K562 (cell line): ENCODE data around the gene TTK. TPM values are rescaled to one million over a fixed set of nuclear protein-coding genes. Genes with fewer than 3 reads are reported as not detected.
A peak's percentile ranks its signal among the peaks of the same experiment; 100 is the strongest.

ENCODE experiments used
- BRD9 ChIP-seq: fragments of 450-650 bp; IDR thresholded peaks from 2 replicates; pipeline ENCODE4 v1.6.1; 2018; ENCODE audit warnings: low read depth; ENCODE audit not compliant: partially characterized antibody
- C11orf30 ChIP-seq: fragments of 450-650 bp; IDR thresholded peaks from 2 replicates; pipeline ENCODE4 v1.6.1; 2016; ENCODE audit warnings: low read depth, mild to moderate bottlenecking
- EGR1 ChIP-seq: fragments of 450-650 bp; conservative IDR thresholded peaks from 2 replicates; pipeline ENCODE4 v1.6.1; 2017; ENCODE audit warnings: mild to moderate bottlenecking
- ETV1 ChIP-seq: fragments of 450-650 bp; conservative IDR thresholded peaks from 2 replicates; pipeline ENCODE4 v1.6.1; 2016; ENCODE audit warnings: missing genetic modification characterization, control low read depth, low read depth, missing compliant biosample characterization
- FOXM1 ChIP-seq, 2 experiments: fragments of 450-650 bp in 1 of 2; sonication (generic) in 1 of 2; formaldehyde crosslinking in 1 of 2; IDR thresholded peaks; 2 replicates each; pipeline versions ENCODE4 v1.6.1 to v1.9.0; 2017 to 2022; ENCODE audit warnings: low read depth in 2 of 2, mild to moderate bottlenecking in 2 of 2, missing genetic modification reagents in 1 of 2, moderate library complexity in 1 of 2
- HMGN3 ChIP-seq: IDR thresholded peaks from 2 replicates; pipeline ENCODE4 v1.6.1; 2011; ENCODE audit warnings: borderline replicate concordance, low read depth, mild to moderate bottlenecking, mixed read lengths, low read length; ENCODE audit not compliant: insufficient read length; ENCODE audit errors: extremely low read depth
- MXI1 ChIP-seq: IDR thresholded peaks from 2 replicates; pipeline ENCODE4 v1.6.1; 2011; ENCODE audit warnings: low read depth, mild to moderate bottlenecking, improper control_type of control experiment, low read length
- NFYB ChIP-seq: IDR thresholded peaks from 2 replicates; pipeline ENCODE4 v1.6.1; 2011; ENCODE audit warnings: mild to moderate bottlenecking, moderate library complexity; ENCODE audit not compliant: insufficient read length; ENCODE audit errors: extremely low read depth
- POLR2B ChIP-seq: fragments of 450-650 bp; IDR thresholded peaks from 2 replicates; pipeline ENCODE4 v1.6.1; 2018; ENCODE audit warnings: low read depth; ENCODE audit not compliant: partially characterized antibody
- RB1 ChIP-seq: fragments of 450-650 bp; IDR thresholded peaks from 2 replicates; pipeline ENCODE4 v1.6.1; 2017; ENCODE audit warnings: low read depth, mild to moderate bottlenecking
- RBFOX2 ChIP-seq: fragments of 200-400 bp; formaldehyde crosslinking; IDR thresholded peaks from 2 replicates; pipeline ENCODE4 v1.6.1; 2017; ENCODE audit warnings: low read depth, mild to moderate bottlenecking, low read length, moderate library complexity
- RBM25 ChIP-seq: fragments of 200-400 bp; formaldehyde crosslinking; IDR thresholded peaks from 2 replicates; pipeline ENCODE4 v1.6.1; 2018; ENCODE audit warnings: low read length, low read depth, moderate library complexity; ENCODE audit not compliant: severe bottlenecking
- SMARCA5 ChIP-seq: fragments of 450-650 bp; IDR thresholded peaks from 2 replicates; pipeline ENCODE4 v1.6.1; 2016
- ZBTB9 ChIP-seq: fragments of 450-650 bp; formaldehyde crosslinking; IDR thresholded peaks from 2 replicates; pipeline ENCODE4 v1.4.0; 2020; ENCODE audit warnings: mild to moderate bottlenecking, moderate library complexity
- ZC3H11A ChIP-seq: IDR thresholded peaks from 2 replicates; pipeline ENCODE4 v1.6.1; 2012; ENCODE audit warnings: low read depth, low read length, improper control_type of control experiment
- ZKSCAN1 ChIP-seq: fragments of 150-350 bp; IDR thresholded peaks from 2 replicates; pipeline ENCODE4 v1.6.1; 2016; ENCODE audit warnings: low read depth, low read length
- ZNF146 ChIP-seq: IDR thresholded peaks from one replicate; pipeline ENCODE4 v1.6.1; 2018; ENCODE audit warnings: missing compliant biosample characterization; ENCODE audit not compliant: unreplicated experiment
- ZNF174 ChIP-seq: fragments of 250-450 bp; sonication (Bioruptor Pico); IDR thresholded peaks from 2 replicates; pipeline ENCODE4 v1.4.0; 2020; ENCODE audit warnings: mild to moderate bottlenecking
- ZNF584 ChIP-seq: fragments of 200-800 bp; sonication (Bioruptor generic); IDR thresholded peaks from 2 replicates; pipeline ENCODE4 v1.6.1; 2016; ENCODE audit warnings: low read depth, mild to moderate bottlenecking, missing genetic modification characterization, missing compliant biosample characterization
- ZNF655 ChIP-seq: fragments of 250-450 bp; sonication (Bioruptor Pico); IDR thresholded peaks from 2 replicates; pipeline ENCODE4 v1.5.0; 2021
- polyA plus RNA-seq, 8 experiments: library from polyadenylated mRNA; depleted of rRNA in 4 of 8; stranded (reverse) in 5 of 8; unstranded in 3 of 8; fragments of >200 nt; fragmentation: Nextera tagmentation in 2 of 8; fragmentation: Illumina TruSeq in 1 of 8; extraction: Ambion mirVana in 2 of 8; extraction: Trizol in 1 of 8; gene quantifications; 2 replicates each; pipeline versions ENCODE4 v1.2.1 to v1.2.3, GENCODE V29; 2011 to 2014; ENCODE audit warnings: inconsistent platforms in 1 of 8, missing spikeins in 1 of 8
- total RNA-seq, 7 experiments: library from RNA; depleted of rRNA in 6 of 7; stranded (reverse); fragments of >200 nt in 6 of 7; fragmentation: Illumina TruSeq in 2 of 7; extraction: Trizol in 2 of 7; gene quantifications; 2 replicates each; pipeline versions ENCODE4 v1.2.1 to v1.2.3, GENCODE V29; 2011 to 2021; ENCODE audit warnings: low replicate concordance in 1 of 7
- TF ChIP-seq, protein P1 (sequence below): fragments of 250-450 bp; sonication (Bioruptor Pico); IDR thresholded peaks from 2 replicates; pipeline ENCODE4 v1.4.0; 2020; ENCODE audit warnings: mild to moderate bottlenecking
- TF ChIP-seq, protein P2 (sequence below): fragments of 200-800 bp; sonication (Bioruptor generic); IDR thresholded peaks from 2 replicates; pipeline ENCODE4 v1.6.1; 2017; ENCODE audit warnings: missing genetic modification characterization, missing compliant biosample characterization

TTK gene
- total and polyA plus RNA-seq, 9 of the 15 experiments (the other 6 are each of a cell fraction or from before 2014, with no cell fraction given) = 32.7 to 58.9 (median 52.8) TPM

DNA sequence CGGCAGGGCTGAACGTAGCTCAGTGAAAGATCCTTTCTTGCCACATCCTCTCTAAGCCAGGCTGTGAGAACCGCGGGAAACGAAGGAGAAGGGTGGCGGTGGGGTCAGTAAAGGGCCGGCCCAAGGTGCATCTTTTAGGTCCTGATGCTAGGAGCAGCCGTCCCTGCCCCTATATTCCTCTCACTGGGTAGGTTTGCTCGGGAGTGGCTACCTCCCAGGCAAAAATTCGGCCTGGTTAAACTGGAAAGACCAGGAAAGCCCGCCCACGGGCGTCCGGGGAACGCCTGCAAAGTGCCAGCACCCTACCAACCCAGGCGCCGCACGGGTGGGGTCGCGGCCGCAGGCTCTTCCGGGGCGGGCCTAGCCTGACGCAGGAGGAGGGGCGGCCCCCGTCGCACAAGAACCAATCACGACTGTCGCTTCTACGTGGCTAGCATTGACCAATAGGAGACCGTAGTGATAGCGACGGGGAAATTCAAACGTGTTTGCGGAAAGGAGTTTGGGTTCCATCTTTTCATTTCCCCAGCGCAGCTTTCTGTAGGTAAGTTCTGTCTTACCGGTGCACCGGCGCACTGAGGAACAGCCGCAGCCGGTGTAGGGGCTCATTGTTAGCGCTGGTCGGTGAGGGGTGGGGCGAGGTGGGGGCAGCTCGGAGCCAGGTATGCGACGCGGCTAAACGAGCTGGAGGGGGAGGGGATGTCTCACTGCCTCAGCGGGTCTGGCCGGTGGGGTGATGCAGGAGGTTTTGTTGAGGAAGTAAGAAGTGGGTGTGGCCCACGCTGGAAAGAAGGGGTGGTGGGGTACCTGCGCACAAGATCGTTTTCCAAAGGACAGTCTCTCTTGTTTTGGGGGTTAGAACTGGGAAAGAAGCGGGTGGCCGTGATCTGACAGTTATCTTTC, at the start of gene TTK (continued):
- no peak for TF ChIP-seq ZNF655 (CRISPR knock-in tag)
- peak; percentile 82 for TF ChIP-seq ETV1 (tag)
- no peak for TF ChIP-seq SMARCA5
- TF ChIP-seq BRD9 = peak; percentile 56
- peak; percentile 26; the same call in 1 of the 2 replicates for TF ChIP-seq ZKSCAN1
- no peak for TF ChIP-seq ZNF584 (CRISPR knock-in tag)
- TF ChIP-seq, protein P1, sequence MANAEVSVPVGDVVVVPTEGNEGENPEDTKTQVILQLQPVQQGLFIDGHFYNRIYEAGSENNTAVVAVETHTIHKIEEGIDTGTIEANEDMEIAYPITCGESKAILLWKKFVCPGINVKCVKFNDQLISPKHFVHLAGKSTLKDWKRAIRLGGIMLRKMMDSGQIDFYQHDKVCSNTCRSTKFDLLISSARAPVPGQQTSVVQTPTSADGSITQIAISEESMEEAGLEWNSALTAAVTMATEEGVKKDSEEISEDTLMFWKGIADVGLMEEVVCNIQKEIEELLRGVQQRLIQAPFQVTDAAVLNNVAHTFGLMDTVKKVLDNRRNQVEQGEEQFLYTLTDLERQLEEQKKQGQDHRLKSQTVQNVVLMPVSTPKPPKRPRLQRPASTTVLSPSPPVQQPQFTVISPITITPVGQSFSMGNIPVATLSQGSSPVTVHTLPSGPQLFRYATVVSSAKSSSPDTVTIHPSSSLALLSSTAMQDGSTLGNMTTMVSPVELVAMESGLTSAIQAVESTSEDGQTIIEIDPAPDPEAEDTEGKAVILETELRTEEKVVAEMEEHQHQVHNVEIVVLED = peak; percentile 87
- TF ChIP-seq RB1 = 0 out of 2 replicates have a peak, but pooled peaks have one; percentile 38
- TF ChIP-seq, protein P2, sequence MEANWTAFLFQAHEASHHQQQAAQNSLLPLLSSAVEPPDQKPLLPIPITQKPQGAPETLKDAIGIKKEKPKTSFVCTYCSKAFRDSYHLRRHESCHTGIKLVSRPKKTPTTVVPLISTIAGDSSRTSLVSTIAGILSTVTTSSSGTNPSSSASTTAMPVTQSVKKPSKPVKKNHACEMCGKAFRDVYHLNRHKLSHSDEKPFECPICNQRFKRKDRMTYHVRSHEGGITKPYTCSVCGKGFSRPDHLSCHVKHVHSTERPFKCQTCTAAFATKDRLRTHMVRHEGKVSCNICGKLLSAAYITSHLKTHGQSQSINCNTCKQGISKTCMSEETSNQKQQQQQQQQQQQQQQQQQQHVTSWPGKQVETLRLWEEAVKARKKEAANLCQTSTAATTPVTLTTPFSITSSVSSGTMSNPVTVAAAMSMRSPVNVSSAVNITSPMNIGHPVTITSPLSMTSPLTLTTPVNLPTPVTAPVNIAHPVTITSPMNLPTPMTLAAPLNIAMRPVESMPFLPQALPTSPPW (CRISPR knock-in tag) = peak; percentile 86
- TF ChIP-seq RBFOX2 = peak; percentile 93
- no peak for TF ChIP-seq ZNF146 (CRISPR knock-in tag)
- TF ChIP-seq RBM25 = peak; percentile 63
- TF ChIP-seq NFYB = peak; percentile 82
- peak; percentile 75 for TF ChIP-seq EGR1
- TF ChIP-seq FOXM1 (IDR thresholded peaks at IDR 0.05; ENCODE audit: low read depth) = peak; percentile 96
- TF ChIP-seq FOXM1 (CRISPR knock-in tag; IDR thresholded peaks at IDR 0.05; ENCODE audit: low read depth) = peak; percentile 42; the same call in 1 of the 2 replicates
- peak; percentile 63 for TF ChIP-seq POLR2B
- peak; percentile 66 for TF ChIP-seq MXI1
- TF ChIP-seq ZBTB9 (CRISPR knock-in tag) = no peak
- peak; percentile 71 for TF ChIP-seq HMGN3
- TF ChIP-seq C11orf30 = peak; percentile 58; the same call in 1 of the 2 replicates
- TF ChIP-seq ZNF174 (CRISPR knock-in tag) = no peak
- no peak for TF ChIP-seq ZC3H11A
